A549 (cell line): ENCODE results near the gene ARHGEF11.

ENCODE experiments used
- CBX8 ChIP-seq: fragments of 200-600 bp; sonication (generic); IDR thresholded peaks from 2 replicates; pipeline ENCODE4 v1.6.1; 2016
- CTCF ChIP-seq: fragments of >200 bp; sonication (Bioruptor Twin); formaldehyde crosslinking; IDR thresholded peaks from 3 replicates; pipeline ENCODE4 v1.5.1; 2016
- KDM5A ChIP-seq: fragments of 200-600 bp; sonication (generic); IDR thresholded peaks from 2 replicates; pipeline ENCODE4 v1.6.1; 2016; ENCODE audit warnings: antibody characterized with exemption, mild to moderate bottlenecking
- MYC ChIP-seq: IDR thresholded peaks from 2 replicates; pipeline ENCODE4 v1.6.1; 2012; ENCODE audit warnings: mild to moderate bottlenecking, inconsistent platforms, low read length, improper control_type of control experiment, borderline replicate concordance
- SREBF2 ChIP-seq: fragments of 450-650 bp; IDR thresholded peaks from 2 replicates; pipeline ENCODE4 v1.6.1; 2014; ENCODE audit warnings: mild to moderate bottlenecking, moderate library complexity
- TF ChIP-seq, protein P1 (sequence below): IDR thresholded peaks from 2 replicates; pipeline ENCODE4 v1.6.1; 2012

GRCh38 chr1:156961709-156962108 lies 83.8 kb downstream of the ARHGEF11 start:
- TF ChIP-seq CTCF (peak; percentile 25; the same call in 1 of the 3 replicates), MYC (no peak), KDM5A (no peak), CBX8 (no peak), SREBF2 (no peak)
- TF ChIP-seq, protein P1, sequence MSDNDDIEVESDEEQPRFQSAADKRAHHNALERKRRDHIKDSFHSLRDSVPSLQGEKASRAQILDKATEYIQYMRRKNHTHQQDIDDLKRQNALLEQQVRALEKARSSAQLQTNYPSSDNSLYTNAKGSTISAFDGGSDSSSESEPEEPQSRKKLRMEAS: no peak
